NCI-H1694 treated with DMSO at 0.1 percent for 48 hours (cell line): ENCODE data around the gene FAM135A.
A peak's percentile ranks its signal among the peaks of the same experiment; 100 is the strongest.
"Not testable (repeated sequence)": the region's sequence is repeated elsewhere in the genome, so short reads cannot be mapped to it uniquely, and the experiment has no call there.

Experiments used
- DNase-seq: peaks from one replicate; lab custom pipeline; 2025; lab: John Stamatoyannopoulos, UW

FAM135A gene

GRCh38 chr6:70547905-70548304 lies 134.6 kb downstream of the FAM135A start:
- no peak for DNase-seq

GRCh38 chr6:70549327-70549726 lies 136.0 kb downstream of the FAM135A start:
- DNase-seq = no peak

GRCh38 chr6:70551566-70551965 lies 138.3 kb downstream of the FAM135A start:
- no peak for DNase-seq

- not testable (repeated sequence) for DNase-seq
Measured at GRCh38 chr6:70552286-70552940, 139.1 kb downstream of the FAM135A start.

- no peak for DNase-seq
Measured at GRCh38 chr6:70552974-70553373, 139.7 kb downstream of the FAM135A start.

GRCh38 chr6:70557998-70558397 lies 144.7 kb downstream of the FAM135A start:
- no peak for DNase-seq

GRCh38 chr6:70562401-70562800 lies 149.1 kb downstream of the FAM135A start:
- DNase-seq = not testable (repeated sequence)

- no peak for DNase-seq
Measured at GRCh38 chr6:70563530-70563929, 150.2 kb downstream of the FAM135A start.

- peak; percentile 63 for DNase-seq
Measured at GRCh38 chr6:70566751-70567382, 153.6 kb downstream of the FAM135A start, which contains the start of gene SDHAF4. TSS of gene SDHAF4 (plus strand) at chr6:70566930. CDS start at chr6:70566941, 11 bp downstream.

- no peak for DNase-seq
Measured at GRCh38 chr6:70574643-70575042, 161.3 kb downstream of the FAM135A start.

GRCh38 chr6:70575899-70576495 lies 162.7 kb downstream of the FAM135A start:
- DNase-seq = no peak

- no peak for DNase-seq
Measured at GRCh38 chr6:70586114-70586513, 172.8 kb downstream of the FAM135A start.

- no peak for DNase-seq
Measured at GRCh38 chr6:70590400-70590799, 177.1 kb downstream of the FAM135A start.

GRCh38 chr6:70592391-70593117 lies 179.2 kb downstream of the FAM135A start:
- DNase-seq = no peak

- no peak for DNase-seq
Measured at GRCh38 chr6:70593118-70593486, 179.8 kb downstream of the FAM135A start.

GRCh38 chr6:70599187-70599586 lies 185.9 kb downstream of the FAM135A start:
- DNase-seq = no peak

- DNase-seq = no peak
Measured at GRCh38 chr6:70601014-70601413, 187.7 kb downstream of the FAM135A start.

- no peak for DNase-seq
Measured at GRCh38 chr6:70604254-70604653, 190.9 kb downstream of the FAM135A start.

- DNase-seq = not testable (repeated sequence)
Measured at GRCh38 chr6:70607371-70607770, 194.1 kb downstream of the FAM135A start.

- not testable (repeated sequence) for DNase-seq
Measured at GRCh38 chr6:70609181-70609580, 195.9 kb downstream of the FAM135A start.
